Suprapubic skin (tissue), 3 donors: Measurements from ENCODE around the gene ZNF567.

Experiments used
- EP300 ChIP-seq: sonication (generic); formaldehyde crosslinking; IDR thresholded peaks from one replicate; pipeline ENCODE4 v1.6.1; 2017; ENCODE audit warnings: antibody characterized with exemption
- TF ChIP-seq, protein P1 (sequence below), 2 donors: fragments of 200-600 bp in 1 of 2; fragments of 450-650 bp in 1 of 2; sonication (generic) in 1 of 2; IDR thresholded peaks; one replicate each; pipeline ENCODE4 v1.5.1; 2016 to 2019; ENCODE audit warnings: antibody characterized with exemption in 2 of 2, mild to moderate bottlenecking in 1 of 2, moderate library complexity in 1 of 2

DNA sequence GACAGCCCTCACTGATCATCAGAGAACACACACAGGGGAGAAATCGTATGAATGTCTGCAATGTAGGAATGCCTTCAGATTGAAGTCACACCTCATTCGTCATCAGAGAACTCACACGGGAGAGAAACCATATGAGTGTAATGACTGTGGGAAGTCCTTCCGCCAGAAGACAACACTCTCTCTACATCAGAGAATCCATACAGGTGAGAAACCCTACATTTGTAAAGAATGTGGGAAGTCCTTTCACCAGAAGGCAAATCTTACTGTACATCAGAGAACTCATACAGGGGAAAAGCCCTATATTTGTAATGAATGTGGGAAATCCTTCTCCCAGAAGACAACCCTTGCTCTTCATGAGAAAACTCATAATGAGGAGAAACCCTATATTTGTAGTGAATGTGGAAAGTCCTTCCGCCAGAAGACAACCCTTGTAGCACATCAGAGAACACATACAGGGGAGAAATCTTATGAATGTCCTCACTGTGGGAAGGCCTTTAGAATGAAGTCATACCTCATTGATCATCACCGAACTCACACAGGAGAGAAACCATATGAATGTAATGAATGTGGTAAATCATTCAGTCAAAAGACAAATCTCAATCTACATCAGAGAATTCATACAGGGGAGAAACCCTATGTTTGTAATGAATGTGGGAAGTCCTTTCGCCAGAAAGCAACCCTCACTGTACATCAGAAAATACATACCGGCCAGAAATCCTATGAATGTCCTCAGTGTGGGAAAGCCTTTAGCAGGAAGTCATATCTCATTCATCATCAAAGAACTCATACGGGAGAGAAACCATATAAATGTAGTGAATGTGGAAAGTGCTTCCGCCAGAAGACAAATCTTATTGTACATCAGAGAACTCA lies 32.5 kb downstream of the ZNF567 start:
- TF ChIP-seq, protein P1, sequence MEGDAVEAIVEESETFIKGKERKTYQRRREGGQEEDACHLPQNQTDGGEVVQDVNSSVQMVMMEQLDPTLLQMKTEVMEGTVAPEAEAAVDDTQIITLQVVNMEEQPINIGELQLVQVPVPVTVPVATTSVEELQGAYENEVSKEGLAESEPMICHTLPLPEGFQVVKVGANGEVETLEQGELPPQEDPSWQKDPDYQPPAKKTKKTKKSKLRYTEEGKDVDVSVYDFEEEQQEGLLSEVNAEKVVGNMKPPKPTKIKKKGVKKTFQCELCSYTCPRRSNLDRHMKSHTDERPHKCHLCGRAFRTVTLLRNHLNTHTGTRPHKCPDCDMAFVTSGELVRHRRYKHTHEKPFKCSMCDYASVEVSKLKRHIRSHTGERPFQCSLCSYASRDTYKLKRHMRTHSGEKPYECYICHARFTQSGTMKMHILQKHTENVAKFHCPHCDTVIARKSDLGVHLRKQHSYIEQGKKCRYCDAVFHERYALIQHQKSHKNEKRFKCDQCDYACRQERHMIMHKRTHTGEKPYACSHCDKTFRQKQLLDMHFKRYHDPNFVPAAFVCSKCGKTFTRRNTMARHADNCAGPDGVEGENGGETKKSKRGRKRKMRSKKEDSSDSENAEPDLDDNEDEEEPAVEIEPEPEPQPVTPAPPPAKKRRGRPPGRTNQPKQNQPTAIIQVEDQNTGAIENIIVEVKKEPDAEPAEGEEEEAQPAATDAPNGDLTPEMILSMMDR (IDR thresholded peaks at IDR 0.05) = no peak
- TF ChIP-seq EP300 = no peak
